ENCODE measurements around the gene CCDC69. TPM values are rescaled to one million over a fixed set of nuclear protein-coding genes. Genes with fewer than 3 reads are reported as not detected.
A peak's percentile ranks its signal among the peaks of the same experiment; 100 is the strongest.

Gene CCDC69
- total and polyA plus RNA-seq, 10 of the 15 experiments (the other 5 are each of a cell fraction or from before 2014, with no cell fraction given) = 13.5 to 106 (median 70.1) TPM

GRCh38 chr5:151267491-151268260 is 43.8 kb upstream of the CCDC69 start:
- H3K36me3 ChIP-seq (ENCODE audit: control insufficient read depth in 2 of 2, insufficient read depth in 2 of 2, low read length in 1 of 2) = peaks cover 23 to 24% of the 10 kb centered on the region in 2 experiments
- in situ Hi-C loops (cut with MboI) = no loop called here
- ChIA-PET CTCF (no interaction called here), POLR2A (no interaction called here), RAD21 (ENCODE audit: unreplicated experiment) (no interaction called here), SMC1A (ENCODE audit: uncharacterized antibody, unreplicated experiment) (no interaction called here)
- no peak overlapping the region for H3K27ac ChIP-seq (ENCODE audit: control insufficient read depth, insufficient read depth)
- no peak overlapping the region for H2AFZ ChIP-seq (ENCODE audit: control insufficient read depth, low read depth, low read length)
- FAIRE-seq = no peak
- H3K4me2 ChIP-seq (ENCODE audit: control insufficient read depth, insufficient read depth) = no peak overlapping the region
- H3K4me3 ChIP-seq = no peak overlapping the region
- H4K20me1 ChIP-seq (ENCODE audit: control insufficient read depth, insufficient read depth) = no peaks in the 10 kb centered on the region
- WGBS (ENCODE audit: insufficient coverage, insufficient replicate concordance, low lambda C conversion rate, missing lambda C conversion rate) = 93% methylated on average over 11 of the region's 11 CpGs
- no peak for TF ChIP-seq STAT3 (IDR thresholded peaks at IDR 0.05; ENCODE audit: low read depth, low read length)
- TF ChIP-seq PBX3 (IDR thresholded peaks at IDR 0.05; ENCODE audit: insufficient replicate concordance, low read depth, low read length) = no peak
- peaks cover 8% of the 10 kb centered on the region for H3K4me1 ChIP-seq (ENCODE audit: control insufficient read depth, insufficient read depth, low read length)
- DNase-seq (ENCODE audit: low read depth, low spot score) = no peak
- H3K79me2 ChIP-seq (ENCODE audit: control insufficient read depth, insufficient read depth, low read length) = peaks cover 2% of the 10 kb centered on the region
- no peak for ATAC-seq
- intact Hi-C loops (cut with micrococcal nuclease; ENCODE audit: unreplicated experiment) = no loop called here
- no TSS peak for BruUV-seq (replicated peaks)
- no peak overlapping the region for H3K9ac ChIP-seq (ENCODE audit: control insufficient read depth, insufficient read depth, low read length)
- H3K9me3 ChIP-seq (replicated peaks; ENCODE audit: control insufficient read depth, insufficient read depth, low read length) = no peaks in the 10 kb centered on the region
- H3K27me3 ChIP-seq (replicated peaks in 1 of 2; ENCODE audit: control insufficient read depth in 2 of 2, insufficient read depth in 2 of 2, low read length in 1 of 2) = no peaks in the 10 kb centered on the region

- no TSS peak for BruUV-seq (replicated peaks)
- CTCF ChIA-PET = interaction anchor here (0.9 to 2.4 kb wide), 3 partner anchors 24 to 462 kb away, joined by 3 to 7 read pairs (median 3); no protein-coding TSS in a partner anchor
- FAIRE-seq = no peak
- peak overlapping the region; percentile 27; the same call in 1 of the 2 replicates for H3K27ac ChIP-seq (ENCODE audit: control insufficient read depth, insufficient read depth)
- POLR2A ChIA-PET = interaction anchor here (1.0 to 1.3 kb wide), 2 partner anchors 25 to 40 kb away, joined by 3 read pairs; partner anchors contain the start of gene CCDC69
- RAD21 ChIA-PET (ENCODE audit: unreplicated experiment) = interaction anchor here (0.7 kb wide), 1 partner anchor 10 kb away, joined by 3 read pairs; no protein-coding TSS in a partner anchor
- 50% methylated on average over 1 of the region's 1 CpG for WGBS (ENCODE audit: insufficient coverage, insufficient replicate concordance, low lambda C conversion rate, missing lambda C conversion rate)
- peaks cover 14% of the 10 kb centered on the region for H3K79me2 ChIP-seq (ENCODE audit: control insufficient read depth, insufficient read depth, low read length)
- H3K4me2 ChIP-seq (ENCODE audit: control insufficient read depth, insufficient read depth) = no peak overlapping the region
- intact Hi-C loops (cut with micrococcal nuclease; ENCODE audit: unreplicated experiment) (no loop called here), in situ Hi-C loops (cut with MboI) (no loop called here)
- no peaks in the 10 kb centered on the region for H3K9me3 ChIP-seq (replicated peaks; ENCODE audit: control insufficient read depth, insufficient read depth, low read length)
- no peak overlapping the region for H3K9ac ChIP-seq (ENCODE audit: control insufficient read depth, insufficient read depth, low read length)
- H3K36me3 ChIP-seq (ENCODE audit: control insufficient read depth in 2 of 2, insufficient read depth in 2 of 2, low read length in 1 of 2) = peaks cover 24 to 30% of the 10 kb centered on the region in 2 experiments
- TF ChIP-seq POLR2A (IDR thresholded peaks at IDR 0.05; ENCODE audit: low read depth, low read length) = peak; percentile 39; the same call in 1 of the 2 replicates
- TF ChIP-seq ATF2 (IDR thresholded peaks at IDR 0.05; ENCODE audit: low read length) = no peak
- TF ChIP-seq CREM (IDR thresholded peaks at IDR 0.05; ENCODE audit: low read depth) = 0 out of 2 replicates have a peak, but pooled peaks have one; percentile 10
- TF ChIP-seq JUNB (IDR thresholded peaks at IDR 0.05) = peak; percentile 68; the same call in 1 of the 2 replicates
- H4K20me1 ChIP-seq (ENCODE audit: control insufficient read depth, insufficient read depth) = no peaks in the 10 kb centered on the region
- no peak overlapping the region for H2AFZ ChIP-seq (ENCODE audit: control insufficient read depth, low read depth, low read length)
- ATAC-seq = peak; percentile 85
- H3K4me1 ChIP-seq (ENCODE audit: control insufficient read depth, insufficient read depth, low read length) = peaks cover 5% of the 10 kb centered on the region
- H3K27me3 ChIP-seq (replicated peaks in 1 of 2; ENCODE audit: control insufficient read depth in 2 of 2, insufficient read depth in 2 of 2, low read length in 1 of 2) = no peaks in the 10 kb centered on the region
- DNase-seq (ENCODE audit: low read depth, low spot score) = no peak
- no peak overlapping the region for H3K4me3 ChIP-seq
- SMC1A ChIA-PET (ENCODE audit: uncharacterized antibody, unreplicated experiment) = interaction anchor here (0.6 to 1.1 kb wide), 4 partner anchors 52 to 220 kb away, joined by 3 read pairs; no protein-coding TSS in a partner anchor
Measured at GRCh38 chr5:151264113-151264512, 40.2 kb upstream of the CCDC69 start.

All from GM12878 (cell line).